HG03064 (cell line): ENCODE results near the gene CCDC116.
"Not testable (repeated sequence)": the region's sequence is repeated elsewhere in the genome, so short reads cannot be mapped to it uniquely, and the experiment has no call there.

Experiments used
- ATAC-seq: cut with Tn5 transposase; IDR thresholded peaks from one replicate; pipeline ENCODE4 v1.9.1; 2021; ENCODE audit warnings: low read depth; ENCODE audit not compliant: unreplicated experiment

Gene CCDC116

GRCh38 chr22:21609556-21610157, 22.9 kb upstream of the CCDC116 start:
- ATAC-seq, result not testable (repeated sequence)

- no peak for ATAC-seq
These were observed 21.2 kb upstream of the CCDC116 start for GRCh38 chr22:21611210-21611977.

- ATAC-seq, result no peak
These were observed 19.7 kb upstream of the CCDC116 start for GRCh38 chr22:21612858-21613257.

- no peak for ATAC-seq
These were observed 18.9 kb upstream of the CCDC116 start for GRCh38 chr22:21613553-21614233.

- no peak for ATAC-seq
These were observed 16.8 kb upstream of the CCDC116 start for GRCh38 chr22:21615731-21616130.

GRCh38 chr22:21617337-21617736, 15.2 kb upstream of the CCDC116 start:
- ATAC-seq, result not testable (repeated sequence)

GRCh38 chr22:21621025-21621424, 11.5 kb upstream of the CCDC116 start:
- no peak for ATAC-seq

- no peak for ATAC-seq
These were observed 10.3 kb upstream of the CCDC116 start for GRCh38 chr22:21622011-21622918.

- no peak for ATAC-seq
These were observed 9.5 kb upstream of the CCDC116 start for GRCh38 chr22:21622919-21623647.

- ATAC-seq, result no peak
These were observed 9.0 kb upstream of the CCDC116 start for GRCh38 chr22:21623648-21623970.

GRCh38 chr22:21624120-21624879, 8.3 kb upstream of the CCDC116 start:
- ATAC-seq, result no peak

GRCh38 chr22:21624880-21625791, 7.4 kb upstream of the CCDC116 start:
- ATAC-seq, result no peak

GRCh38 chr22:21626073-21626734, 6.4 kb upstream of the CCDC116 start:
- ATAC-seq, result no peak

- no peak for ATAC-seq
These were observed 5.7 kb upstream of the CCDC116 start for GRCh38 chr22:21626735-21627469.

GRCh38 chr22:21628386-21629254, 3.9 kb upstream of the CCDC116 start:
- ATAC-seq, result no peak
